Astrocyte (in vitro differentiated cells and primary cell): ENCODE data around the gene SPATA19. TPM values are rescaled to one million over a fixed set of nuclear protein-coding genes. Genes with fewer than 3 reads are reported as not detected.

Experiments
- DNase-seq: peaks from one replicate; pipeline ENCODE4 v3.0.0-alpha.2; 2010; ENCODE audit warnings: low read depth
- FAIRE-seq: peaks from 2 replicates; lab custom pipeline; 2011; peaks lifted over from hg19 to GRCh38; lab: Jason Lieb, UNC
- H2AFZ ChIP-seq: 2 replicates; pipeline ENCODE4 v1.6.0; 2012; ENCODE audit warnings: low read depth, low read length, inconsistent platforms
- H3K27ac ChIP-seq: 2 replicates; pipeline ENCODE4 v1.5.1; 2011; ENCODE audit warnings: low read depth, low read length, inconsistent platforms
- H3K27me3 ChIP-seq: 2 replicates; pipeline ENCODE4 v1.6.0; 2011; ENCODE audit warnings: low read length, inconsistent platforms; ENCODE audit not compliant: insufficient read depth
- H3K36me3 ChIP-seq: 2 replicates; pipeline ENCODE4 v1.5.1; 2011; ENCODE audit warnings: low read length, inconsistent platforms; ENCODE audit not compliant: insufficient read depth
- H3K4me1 ChIP-seq: 2 replicates; pipeline ENCODE4 v1.5.1; 2011; ENCODE audit warnings: low read length, inconsistent platforms; ENCODE audit not compliant: insufficient read depth
- H3K4me2 ChIP-seq: 2 replicates; pipeline ENCODE4 v1.6.0; 2012; ENCODE audit warnings: low read length, inconsistent platforms
- H3K4me3 ChIP-seq: 2 replicates; pipeline ENCODE4 v1.5.1; 2011; ENCODE audit warnings: low read depth, mild to moderate bottlenecking, low read length, inconsistent platforms; ENCODE audit not compliant: insufficient read depth
- H3K79me2 ChIP-seq: 2 replicates; pipeline ENCODE4 v1.6.0; 2012; ENCODE audit warnings: mild to moderate bottlenecking, low read length, inconsistent platforms; ENCODE audit not compliant: insufficient read depth
- H3K9ac ChIP-seq: 2 replicates; pipeline ENCODE4 v1.6.0; 2012; ENCODE audit warnings: mild to moderate bottlenecking, low read length, inconsistent platforms
- H3K9me3 ChIP-seq: 2 replicates; pipeline ENCODE4 v1.5.1; 2012; ENCODE audit warnings: low read depth, mild to moderate bottlenecking, low read length, inconsistent platforms; ENCODE audit not compliant: insufficient read depth
- H4K20me1 ChIP-seq: 2 replicates; pipeline ENCODE4 v1.6.0; 2012; ENCODE audit warnings: low read length, inconsistent platforms; ENCODE audit not compliant: insufficient read depth
- H3K27ac Mint-ChIP-seq: one replicate; pipeline ENCODE4 v1.8.0; 2021; ENCODE audit warnings: mild to moderate bottlenecking, mixed read lengths; ENCODE audit not compliant: unreplicated experiment
- H3K27me3 Mint-ChIP-seq: one replicate; pipeline ENCODE4 v1.8.0; 2021; ENCODE audit warnings: low read depth, mixed read lengths; ENCODE audit not compliant: unreplicated experiment
- H3K36me3 Mint-ChIP-seq: one replicate; pipeline ENCODE4 v1.8.0; 2021; ENCODE audit warnings: low read depth, mixed read lengths; ENCODE audit not compliant: unreplicated experiment
- H3K4me1 Mint-ChIP-seq: one replicate; pipeline ENCODE4 v1.8.0; 2021; ENCODE audit warnings: low read depth, mixed read lengths; ENCODE audit not compliant: unreplicated experiment
- H3K4me3 Mint-ChIP-seq: one replicate; pipeline ENCODE4 v1.8.0; 2021; ENCODE audit warnings: mild to moderate bottlenecking, moderate library complexity, mixed read lengths; ENCODE audit not compliant: unreplicated experiment
- H3K9me3 Mint-ChIP-seq: one replicate; pipeline ENCODE4 v1.8.0; 2021; ENCODE audit warnings: mild to moderate bottlenecking, mixed read lengths; ENCODE audit not compliant: unreplicated experiment
- EZH2 ChIP-seq: IDR thresholded peaks from 2 replicates; pipeline ENCODE4 v1.6.1; 2012; ENCODE audit warnings: mild to moderate bottlenecking, low read length, inconsistent platforms; ENCODE audit not compliant: insufficient read depth
- total RNA-seq: library from RNA; stranded (reverse); gene quantifications from 2 replicates; pipeline ENCODE4 v1.2.1, GENCODE V29; 2021
- TF ChIP-seq, protein P1 (sequence below): IDR thresholded peaks from 2 replicates; pipeline ENCODE4 v1.5.1; 2011; ENCODE audit warnings: low read depth, mild to moderate bottlenecking, inconsistent platforms, low read length, moderate library complexity; ENCODE audit not compliant: insufficient read depth

Gene SPATA19
- total RNA-seq, 1 donor from 2014 or later, result not detected

DNA sequence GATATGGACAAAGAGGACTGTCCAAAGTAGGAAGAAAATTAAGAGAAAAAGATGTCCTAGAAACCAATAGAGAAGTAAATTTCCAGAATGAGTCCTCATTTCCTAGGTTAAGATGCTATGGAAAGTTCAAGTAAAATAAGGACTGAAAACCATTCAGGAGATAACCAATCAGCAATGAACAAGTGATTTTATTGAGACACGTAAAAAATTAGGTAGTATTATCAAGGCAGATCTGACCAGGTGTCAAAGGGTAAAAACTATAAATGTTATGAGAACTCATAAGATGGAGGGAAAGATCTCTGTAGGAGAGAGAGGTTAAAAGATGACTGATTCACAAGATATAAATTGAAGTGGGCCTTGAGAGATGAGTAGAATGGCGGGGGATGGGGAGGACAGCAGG, 50.2 kb downstream of the SPATA19 start:
- no peak overlapping the region for H3K4me3 ChIP-seq
- TF ChIP-seq, protein P1, sequence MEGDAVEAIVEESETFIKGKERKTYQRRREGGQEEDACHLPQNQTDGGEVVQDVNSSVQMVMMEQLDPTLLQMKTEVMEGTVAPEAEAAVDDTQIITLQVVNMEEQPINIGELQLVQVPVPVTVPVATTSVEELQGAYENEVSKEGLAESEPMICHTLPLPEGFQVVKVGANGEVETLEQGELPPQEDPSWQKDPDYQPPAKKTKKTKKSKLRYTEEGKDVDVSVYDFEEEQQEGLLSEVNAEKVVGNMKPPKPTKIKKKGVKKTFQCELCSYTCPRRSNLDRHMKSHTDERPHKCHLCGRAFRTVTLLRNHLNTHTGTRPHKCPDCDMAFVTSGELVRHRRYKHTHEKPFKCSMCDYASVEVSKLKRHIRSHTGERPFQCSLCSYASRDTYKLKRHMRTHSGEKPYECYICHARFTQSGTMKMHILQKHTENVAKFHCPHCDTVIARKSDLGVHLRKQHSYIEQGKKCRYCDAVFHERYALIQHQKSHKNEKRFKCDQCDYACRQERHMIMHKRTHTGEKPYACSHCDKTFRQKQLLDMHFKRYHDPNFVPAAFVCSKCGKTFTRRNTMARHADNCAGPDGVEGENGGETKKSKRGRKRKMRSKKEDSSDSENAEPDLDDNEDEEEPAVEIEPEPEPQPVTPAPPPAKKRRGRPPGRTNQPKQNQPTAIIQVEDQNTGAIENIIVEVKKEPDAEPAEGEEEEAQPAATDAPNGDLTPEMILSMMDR, result no peak
- TF ChIP-seq EZH2, result no peak
- Mint-ChIP-seq H3K27ac (no peak overlapping the region), H3K27me3 (peaks cover 3% of the 10 kb centered on the region), H3K36me3 (no peaks in the 10 kb centered on the region), H3K4me3 (no peak overlapping the region), H3K9me3 (peaks cover 35% of the 10 kb centered on the region), H3K4me1 (no peaks in the 10 kb centered on the region)
- H4K20me1 ChIP-seq, result no peaks in the 10 kb centered on the region
- no peaks in the 10 kb centered on the region for H3K9me3 ChIP-seq
- H3K9ac ChIP-seq, result no peak overlapping the region
- H2AFZ ChIP-seq, result no peak overlapping the region
- no peaks in the 10 kb centered on the region for H3K79me2 ChIP-seq
- H3K4me1 ChIP-seq, result no peaks in the 10 kb centered on the region
- no peak overlapping the region for H3K4me2 ChIP-seq
- DNase-seq, result no peak
- FAIRE-seq, result no peak
- no peaks in the 10 kb centered on the region for H3K27me3 ChIP-seq
- H3K36me3 ChIP-seq, result no peaks in the 10 kb centered on the region
- H3K27ac ChIP-seq, result no peak overlapping the region

DNA sequence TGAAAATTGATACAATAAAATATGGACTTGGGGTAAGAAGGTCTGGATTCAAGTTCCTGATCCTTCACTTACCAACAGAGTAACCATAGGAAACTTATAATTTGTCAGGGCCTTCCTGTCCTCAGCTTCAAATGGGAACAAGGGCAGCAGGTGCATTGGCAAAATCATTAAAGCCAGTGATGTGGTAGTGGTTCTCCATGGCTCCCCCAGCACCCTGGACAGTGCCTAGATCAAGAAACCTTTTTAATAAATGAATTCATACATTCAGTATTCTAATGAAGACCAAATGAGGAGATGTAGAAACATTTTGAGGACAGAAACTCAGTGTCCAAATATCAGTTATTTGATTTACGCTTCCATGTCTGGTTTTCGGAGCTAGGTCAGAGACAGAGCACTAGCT, 51.1 kb downstream of the SPATA19 start:
- H3K27ac Mint-ChIP-seq, result no peak overlapping the region
- Histone ChIP-seq H3K4me1 (no peaks in the 10 kb centered on the region), H2AFZ (no peak overlapping the region), H3K4me2 (no peak overlapping the region), H3K79me2 (no peaks in the 10 kb centered on the region), H3K27ac (no peak overlapping the region), H4K20me1 (no peaks in the 10 kb centered on the region), H3K9ac (no peak overlapping the region), H3K36me3 (no peaks in the 10 kb centered on the region), H3K4me3 (no peak overlapping the region), H3K27me3 (no peaks in the 10 kb centered on the region), H3K9me3 (no peaks in the 10 kb centered on the region)
- FAIRE-seq, result no peak
- no peak for DNase-seq
- peaks cover 35% of the 10 kb centered on the region for H3K9me3 Mint-ChIP-seq
- no peaks in the 10 kb centered on the region for H3K36me3 Mint-ChIP-seq
- peaks cover 3% of the 10 kb centered on the region for H3K27me3 Mint-ChIP-seq
- no peaks in the 10 kb centered on the region for H3K4me1 Mint-ChIP-seq
- no peak overlapping the region for H3K4me3 Mint-ChIP-seq
- TF ChIP-seq, protein P1, result no peak
- TF ChIP-seq EZH2, result no peak

DNA sequence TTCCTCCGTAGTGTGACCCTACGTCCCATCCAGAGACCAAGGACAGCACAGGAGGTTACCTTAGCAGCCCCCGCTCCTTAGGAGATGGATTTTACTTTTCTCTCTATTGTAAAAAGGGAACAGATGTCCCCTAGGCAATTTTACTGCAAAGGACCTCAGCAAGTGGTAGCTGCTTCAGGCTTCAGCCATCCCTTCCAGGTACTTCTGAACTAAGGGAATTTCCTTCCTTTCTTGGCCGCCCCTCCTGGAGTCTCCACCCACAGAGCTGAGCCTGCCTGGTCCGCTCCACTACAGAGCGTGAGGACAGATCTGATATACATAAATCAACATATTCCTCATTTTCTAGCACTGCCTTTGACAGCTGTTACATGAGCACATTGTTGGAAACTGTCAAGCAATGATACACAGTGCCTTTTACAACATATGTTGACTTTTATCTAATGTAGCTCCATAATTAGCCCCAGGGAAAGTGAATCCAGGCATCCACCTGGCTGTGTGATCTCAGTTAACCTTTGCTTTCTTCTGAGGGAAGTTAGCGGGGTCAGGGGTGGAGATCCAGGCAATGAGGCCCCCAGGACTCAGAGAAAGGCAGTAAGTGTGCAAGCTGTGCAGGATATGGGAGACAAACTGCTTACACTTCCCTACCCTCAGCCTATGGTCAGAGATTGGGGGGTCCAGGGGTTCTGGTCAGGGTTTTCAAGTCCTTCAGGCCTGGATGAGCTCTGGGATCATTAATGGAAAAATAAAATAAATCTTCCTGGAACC, 51.9 kb downstream of the SPATA19 start:
- H3K4me3 ChIP-seq, result no peak overlapping the region
- H3K27me3 Mint-ChIP-seq, result peaks cover 7% of the 10 kb centered on the region

More for the DNA sequence above, 51.9 kb downstream of the SPATA19 start:
- H3K4me1 Mint-ChIP-seq, result no peaks in the 10 kb centered on the region
- FAIRE-seq (no peak), DNase-seq (no peak)
- no peaks in the 10 kb centered on the region for H3K36me3 Mint-ChIP-seq
- Histone ChIP-seq H2AFZ (no peak overlapping the region), H3K4me1 (no peaks in the 10 kb centered on the region), H3K79me2 (no peaks in the 10 kb centered on the region), H3K9me3 (no peaks in the 10 kb centered on the region), H3K27me3 (no peaks in the 10 kb centered on the region), H3K36me3 (no peaks in the 10 kb centered on the region), H3K27ac (no peak overlapping the region), H3K4me2 (no peak overlapping the region), H3K9ac (no peak overlapping the region), H4K20me1 (no peaks in the 10 kb centered on the region)
- H3K27ac Mint-ChIP-seq, result no peak overlapping the region
- TF ChIP-seq, protein P1, result no peak
- TF ChIP-seq EZH2, result no peak
- no peak overlapping the region for H3K4me3 Mint-ChIP-seq
- peaks cover 34% of the 10 kb centered on the region for H3K9me3 Mint-ChIP-seq
